Esophagus squamous epithelium (tissue), 4 donors: ENCODE results near the gene ZBTB24.

Experiments used
- POLR2A ChIP-seq, 4 donors: fragments of 450-650 bp; IDR thresholded peaks; one replicate each; pipeline ENCODE4 v1.6.1; 2017; ENCODE audit warnings: antibody characterized with exemption in 4 of 4, mild to moderate bottlenecking in 4 of 4, moderate library complexity in 3 of 4
- TF ChIP-seq, protein P1 (sequence below), 6 experiments: fragments of 450-650 bp in 4 of 6; fragments of 200-600 bp in 2 of 6; sonication (generic) in 2 of 6; IDR thresholded peaks; one replicate each; pipeline ENCODE4 v1.5.1; 2016 to 2019; ENCODE audit warnings: antibody characterized with exemption in 6 of 6, mild to moderate bottlenecking in 4 of 6, moderate library complexity in 4 of 6

DNA sequence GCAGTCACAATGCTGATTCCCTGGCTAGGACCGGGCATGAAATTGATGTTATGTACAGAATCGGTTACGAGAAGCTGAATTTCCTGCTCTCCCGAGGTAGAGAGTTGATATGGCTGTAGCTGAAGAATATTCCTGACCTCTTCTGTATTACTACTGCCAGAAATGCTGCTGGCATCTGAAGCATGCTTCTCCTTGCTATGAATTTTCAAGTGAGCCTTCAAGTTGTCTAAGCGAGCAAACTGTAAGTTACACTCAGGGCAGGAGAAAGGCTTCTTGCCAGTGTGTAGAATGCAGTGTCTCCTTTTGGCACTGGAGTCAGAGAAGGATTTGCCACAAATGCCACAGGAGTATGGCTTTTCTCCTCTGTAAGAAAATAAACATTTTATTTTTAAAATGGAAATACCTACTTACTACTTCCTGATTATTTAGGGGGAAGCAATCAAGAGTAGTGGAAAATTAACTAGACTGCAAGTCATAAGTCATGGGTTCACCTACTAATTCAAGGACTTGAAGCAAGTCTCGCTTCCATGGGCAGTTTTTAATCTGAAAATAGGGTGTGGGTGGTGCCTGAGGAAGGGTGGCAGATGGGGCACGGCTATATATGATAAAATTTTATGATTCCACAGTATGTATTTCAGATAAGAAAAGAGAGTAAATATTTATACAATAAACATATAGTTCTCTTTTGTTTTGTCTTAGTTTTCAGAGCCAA lies 16.7 kb downstream of the ZBTB24 start:
- TF ChIP-seq, protein P1, sequence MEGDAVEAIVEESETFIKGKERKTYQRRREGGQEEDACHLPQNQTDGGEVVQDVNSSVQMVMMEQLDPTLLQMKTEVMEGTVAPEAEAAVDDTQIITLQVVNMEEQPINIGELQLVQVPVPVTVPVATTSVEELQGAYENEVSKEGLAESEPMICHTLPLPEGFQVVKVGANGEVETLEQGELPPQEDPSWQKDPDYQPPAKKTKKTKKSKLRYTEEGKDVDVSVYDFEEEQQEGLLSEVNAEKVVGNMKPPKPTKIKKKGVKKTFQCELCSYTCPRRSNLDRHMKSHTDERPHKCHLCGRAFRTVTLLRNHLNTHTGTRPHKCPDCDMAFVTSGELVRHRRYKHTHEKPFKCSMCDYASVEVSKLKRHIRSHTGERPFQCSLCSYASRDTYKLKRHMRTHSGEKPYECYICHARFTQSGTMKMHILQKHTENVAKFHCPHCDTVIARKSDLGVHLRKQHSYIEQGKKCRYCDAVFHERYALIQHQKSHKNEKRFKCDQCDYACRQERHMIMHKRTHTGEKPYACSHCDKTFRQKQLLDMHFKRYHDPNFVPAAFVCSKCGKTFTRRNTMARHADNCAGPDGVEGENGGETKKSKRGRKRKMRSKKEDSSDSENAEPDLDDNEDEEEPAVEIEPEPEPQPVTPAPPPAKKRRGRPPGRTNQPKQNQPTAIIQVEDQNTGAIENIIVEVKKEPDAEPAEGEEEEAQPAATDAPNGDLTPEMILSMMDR (IDR thresholded peaks at IDR 0.05) = no peak
- no peak for TF ChIP-seq POLR2A (IDR thresholded peaks at IDR 0.05)
